ENCODE data around the gene TMEM115. TPM values are rescaled to one million over a fixed set of nuclear protein-coding genes. Genes with fewer than 3 reads are reported as not detected.

Gene TMEM115
- total and polyA plus RNA-seq, 2 of the 13 experiments (the other 11 are each of a cell fraction or from before 2014, with no cell fraction given): 22.1 to 30.7 TPM

DNA sequence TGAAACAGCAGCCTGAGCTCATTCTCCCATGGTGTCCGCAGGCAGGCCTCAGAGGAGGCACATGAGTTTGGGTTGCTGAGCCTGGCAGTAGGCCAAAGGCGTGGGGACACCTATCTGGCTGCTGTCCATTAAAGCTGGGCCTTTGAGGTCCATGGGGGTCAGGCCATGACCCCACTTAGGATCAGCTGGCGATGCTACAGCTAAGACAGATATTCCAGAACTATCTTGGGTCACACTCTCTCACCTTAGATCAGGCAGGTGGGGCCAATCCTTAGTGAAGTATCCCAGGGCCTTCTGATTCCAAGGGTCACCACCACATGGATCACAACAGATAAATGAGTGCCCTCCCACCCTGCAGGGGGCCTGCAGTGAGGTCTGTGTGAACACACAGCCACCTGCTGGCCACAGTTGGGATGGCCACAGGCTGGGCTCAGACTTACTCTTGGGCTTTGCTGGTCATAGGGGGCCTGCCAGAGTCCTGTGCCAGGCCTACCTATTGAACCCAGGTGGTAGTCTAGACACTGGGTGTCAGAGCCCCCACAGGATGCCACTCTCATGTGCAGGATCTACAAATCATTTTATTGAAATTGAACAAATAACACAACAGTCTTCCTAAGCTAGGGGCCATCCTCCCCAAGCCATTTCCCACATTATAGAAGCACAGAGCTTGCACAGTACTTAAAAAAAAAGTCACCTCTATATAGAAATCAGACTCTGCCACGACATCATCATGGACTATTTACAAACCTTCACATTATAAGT is 34.8 kb downstream of the TMEM115 start (continued):
- TF ChIP-seq SKI (IDR thresholded peaks at IDR 0.05; ENCODE audit: partially characterized antibody) (no peak), RAD21 (CRISPR knock-in tag; IDR thresholded peaks at IDR 0.05) (peak; percentile 95), KLF11 (CRISPR knock-in tag; IDR thresholded peaks at IDR 0.05) (no peak), NR2C2 (CRISPR knock-in tag; IDR thresholded peaks at IDR 0.05; ENCODE audit: borderline replicate concordance) (peak; percentile 61; the same call in 1 of the 2 replicates), DNMT3B (CRISPR knock-in tag; conservative IDR thresholded peaks at IDR 0.05) (no peak), ZNF580 (CRISPR knock-in tag; IDR thresholded peaks at IDR 0.05; ENCODE audit: borderline replicate concordance, low read depth) (no peak), PHF21A (CRISPR knock-in tag; IDR thresholded peaks at IDR 0.05) (peak; percentile 65; the same call in 1 of the 2 replicates), HMGA1 (CRISPR knock-in tag; conservative IDR thresholded peaks at IDR 0.05) (no peak), ZNF274 (CRISPR knock-in tag; IDR thresholded peaks at IDR 0.05) (no peak), TCF7 (IDR thresholded peaks at IDR 0.05; ENCODE audit: low read depth) (no peak), SIN3B (IDR thresholded peaks at IDR 0.05; ENCODE audit: low read length) (no peak), ZNF598 (CRISPR knock-in tag; IDR thresholded peaks at IDR 0.05; ENCODE audit: borderline replicate concordance) (no peak), ZNF33B (CRISPR knock-in tag; IDR thresholded peaks at IDR 0.05) (no peak), MTA1 (CRISPR knock-in tag; IDR thresholded peaks at IDR 0.05; ENCODE audit: borderline replicate concordance) (0 out of 2 replicates have a peak, but pooled peaks have one; percentile 62), ZNF747 (CRISPR knock-in tag; IDR thresholded peaks at IDR 0.05; ENCODE audit: borderline replicate concordance) (no peak), ARNTL (CRISPR knock-in tag; IDR thresholded peaks at IDR 0.05) (no peak), TEAD2 (CRISPR knock-in tag; IDR thresholded peaks at IDR 0.05) (no peak), ATF5 (CRISPR knock-in tag; IDR thresholded peaks at IDR 0.05; ENCODE audit: low read depth) (no peak), MED8 (CRISPR knock-in tag; IDR thresholded peaks at IDR 0.05; ENCODE audit: insufficient replicate concordance) (no peak), MLLT10 (CRISPR knock-in tag; IDR thresholded peaks at IDR 0.05) (no peak), ZNF597 (CRISPR knock-in tag; IDR thresholded peaks at IDR 0.05) (no peak), ZNF3 (CRISPR knock-in tag; IDR thresholded peaks at IDR 0.05) (no peak), KAT8 (CRISPR knock-in tag; IDR thresholded peaks at IDR 0.05) (peak; percentile 61), ZNF331 (CRISPR knock-in tag; IDR thresholded peaks at IDR 0.05) (peak; percentile 80; the same call in 1 of the 2 replicates)
- TF ChIP-seq, protein P1, sequence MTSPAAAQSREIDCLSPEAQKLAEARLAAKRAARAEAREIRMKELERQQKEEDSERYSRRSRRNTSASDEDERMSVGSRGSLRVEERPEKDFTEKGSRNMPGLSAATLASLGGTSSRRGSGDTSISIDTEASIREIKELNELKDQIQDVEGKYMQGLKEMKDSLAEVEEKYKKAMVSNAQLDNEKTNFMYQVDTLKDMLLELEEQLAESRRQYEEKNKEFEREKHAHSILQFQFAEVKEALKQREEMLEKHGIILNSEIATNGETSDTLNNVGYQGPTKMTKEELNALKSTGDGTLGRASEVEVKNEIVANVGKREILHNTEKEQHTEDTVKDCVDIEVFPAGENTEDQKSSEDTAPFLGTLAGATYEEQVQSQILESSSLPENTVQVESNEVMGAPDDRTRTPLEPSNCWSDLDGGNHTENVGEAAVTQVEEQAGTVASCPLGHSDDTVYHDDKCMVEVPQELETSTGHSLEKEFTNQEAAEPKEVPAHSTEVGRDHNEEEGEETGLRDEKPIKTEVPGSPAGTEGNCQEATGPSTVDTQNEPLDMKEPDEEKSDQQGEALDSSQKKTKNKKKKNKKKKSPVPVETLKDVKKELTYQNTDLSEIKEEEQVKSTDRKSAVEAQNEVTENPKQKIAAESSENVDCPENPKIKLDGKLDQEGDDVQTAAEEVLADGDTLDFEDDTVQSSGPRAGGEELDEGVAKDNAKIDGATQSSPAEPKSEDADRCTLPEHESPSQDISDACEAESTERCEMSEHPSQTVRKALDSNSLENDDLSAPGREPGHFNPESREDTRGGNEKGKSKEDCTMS (CRISPR knock-in tag; conservative IDR thresholded peaks at IDR 0.05): no peak
- TF ChIP-seq, protein P2, sequence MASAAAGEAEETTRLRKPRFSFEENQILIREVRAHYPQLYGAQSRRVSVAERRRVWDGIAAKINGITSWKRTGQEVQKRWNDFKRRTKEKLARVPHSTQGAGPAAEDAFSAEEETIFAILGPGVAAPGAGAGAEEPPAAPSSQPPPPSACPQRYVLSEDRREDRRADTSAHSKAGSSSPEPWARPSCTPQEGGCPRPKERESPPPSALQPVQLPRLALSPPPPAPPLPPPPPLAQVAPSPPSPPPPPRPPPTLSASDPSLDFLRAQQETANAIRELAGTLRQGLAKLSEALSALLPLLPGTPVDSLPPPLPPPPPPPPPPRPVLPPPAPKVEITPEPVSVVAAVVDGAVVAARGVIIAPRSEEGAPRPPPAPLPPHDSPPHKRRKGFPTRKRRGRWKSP (CRISPR knock-in tag; IDR thresholded peaks at IDR 0.05): no peak

All from HepG2 (cell line).